ENCODE data around the gene CYTH4. TPM values are rescaled to one million over a fixed set of nuclear protein-coding genes. Genes with fewer than 3 reads are reported as not detected.

Gene CYTH4
- total RNA-seq, 4 donors from 2014 or later, result 13.5 to 75.9 (median 22.5) TPM

DNA sequence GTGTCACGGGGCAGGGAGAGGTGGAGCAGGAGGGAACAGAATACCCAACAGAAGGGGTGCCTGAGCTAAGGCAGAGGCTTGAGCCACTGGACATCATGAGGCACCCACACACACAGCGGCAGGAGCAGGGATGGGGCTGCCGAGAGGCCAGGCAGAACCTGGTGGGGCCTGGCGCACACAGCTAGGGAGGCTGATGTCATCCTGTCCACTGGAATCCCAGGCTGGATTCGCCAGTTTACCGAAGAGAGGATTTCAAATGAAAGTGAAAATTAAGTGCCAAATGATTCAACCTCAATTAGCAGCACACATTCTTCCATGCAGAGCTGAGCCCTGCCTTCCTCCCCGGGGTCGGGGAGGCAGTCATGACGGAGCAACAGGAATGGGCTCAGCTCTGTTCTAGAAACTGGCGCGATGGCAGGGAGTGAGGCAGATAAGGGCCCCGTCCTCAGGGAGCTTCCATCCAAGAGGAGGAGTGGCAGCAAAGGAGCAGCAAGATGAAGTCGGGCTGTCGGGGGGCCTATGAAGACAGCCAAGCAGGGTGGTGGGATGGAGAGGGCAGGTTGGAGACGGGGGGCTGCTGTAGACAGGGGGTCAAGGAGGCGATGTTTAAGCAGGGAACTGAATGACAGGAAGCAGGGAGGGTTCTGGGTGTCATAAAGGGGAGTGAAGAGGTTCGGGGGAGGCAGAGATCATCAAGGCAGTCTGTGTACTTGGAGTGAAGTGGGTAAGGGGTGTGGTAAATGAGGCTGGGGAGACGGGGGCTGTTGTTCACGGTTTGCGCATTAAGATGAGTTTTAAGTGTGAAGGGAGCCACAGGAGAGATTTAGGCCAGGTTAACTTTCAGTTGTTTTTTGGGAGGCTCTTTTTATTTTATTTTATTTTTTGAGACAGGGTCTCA is 44.7 kb upstream of the CYTH4 start:
- Histone ChIP-seq H3K9me3 (no peaks in the 10 kb centered on the region), H3K4me1 (peaks cover 0 to 59% (median 14%) of the 10 kb centered on the region in 4 donors), H3K27ac (peak overlapping the region in 3 of 4 donors; percentile 13 to 91 (median 62)), H3K36me3 (no peaks in the 10 kb centered on the region), H3K27me3 (no peaks in the 10 kb centered on the region), H3K4me3 (peak overlapping the region in 1 of 4 donors; percentile 19)
- TF ChIP-seq, protein P1, sequence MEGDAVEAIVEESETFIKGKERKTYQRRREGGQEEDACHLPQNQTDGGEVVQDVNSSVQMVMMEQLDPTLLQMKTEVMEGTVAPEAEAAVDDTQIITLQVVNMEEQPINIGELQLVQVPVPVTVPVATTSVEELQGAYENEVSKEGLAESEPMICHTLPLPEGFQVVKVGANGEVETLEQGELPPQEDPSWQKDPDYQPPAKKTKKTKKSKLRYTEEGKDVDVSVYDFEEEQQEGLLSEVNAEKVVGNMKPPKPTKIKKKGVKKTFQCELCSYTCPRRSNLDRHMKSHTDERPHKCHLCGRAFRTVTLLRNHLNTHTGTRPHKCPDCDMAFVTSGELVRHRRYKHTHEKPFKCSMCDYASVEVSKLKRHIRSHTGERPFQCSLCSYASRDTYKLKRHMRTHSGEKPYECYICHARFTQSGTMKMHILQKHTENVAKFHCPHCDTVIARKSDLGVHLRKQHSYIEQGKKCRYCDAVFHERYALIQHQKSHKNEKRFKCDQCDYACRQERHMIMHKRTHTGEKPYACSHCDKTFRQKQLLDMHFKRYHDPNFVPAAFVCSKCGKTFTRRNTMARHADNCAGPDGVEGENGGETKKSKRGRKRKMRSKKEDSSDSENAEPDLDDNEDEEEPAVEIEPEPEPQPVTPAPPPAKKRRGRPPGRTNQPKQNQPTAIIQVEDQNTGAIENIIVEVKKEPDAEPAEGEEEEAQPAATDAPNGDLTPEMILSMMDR (IDR thresholded peaks at IDR 0.05), result no peak
- TF ChIP-seq POLR2A (IDR thresholded peaks at IDR 0.05), result no peak
- DNase-seq, result peak in 1 of 3 donors; percentile 44

DNA sequence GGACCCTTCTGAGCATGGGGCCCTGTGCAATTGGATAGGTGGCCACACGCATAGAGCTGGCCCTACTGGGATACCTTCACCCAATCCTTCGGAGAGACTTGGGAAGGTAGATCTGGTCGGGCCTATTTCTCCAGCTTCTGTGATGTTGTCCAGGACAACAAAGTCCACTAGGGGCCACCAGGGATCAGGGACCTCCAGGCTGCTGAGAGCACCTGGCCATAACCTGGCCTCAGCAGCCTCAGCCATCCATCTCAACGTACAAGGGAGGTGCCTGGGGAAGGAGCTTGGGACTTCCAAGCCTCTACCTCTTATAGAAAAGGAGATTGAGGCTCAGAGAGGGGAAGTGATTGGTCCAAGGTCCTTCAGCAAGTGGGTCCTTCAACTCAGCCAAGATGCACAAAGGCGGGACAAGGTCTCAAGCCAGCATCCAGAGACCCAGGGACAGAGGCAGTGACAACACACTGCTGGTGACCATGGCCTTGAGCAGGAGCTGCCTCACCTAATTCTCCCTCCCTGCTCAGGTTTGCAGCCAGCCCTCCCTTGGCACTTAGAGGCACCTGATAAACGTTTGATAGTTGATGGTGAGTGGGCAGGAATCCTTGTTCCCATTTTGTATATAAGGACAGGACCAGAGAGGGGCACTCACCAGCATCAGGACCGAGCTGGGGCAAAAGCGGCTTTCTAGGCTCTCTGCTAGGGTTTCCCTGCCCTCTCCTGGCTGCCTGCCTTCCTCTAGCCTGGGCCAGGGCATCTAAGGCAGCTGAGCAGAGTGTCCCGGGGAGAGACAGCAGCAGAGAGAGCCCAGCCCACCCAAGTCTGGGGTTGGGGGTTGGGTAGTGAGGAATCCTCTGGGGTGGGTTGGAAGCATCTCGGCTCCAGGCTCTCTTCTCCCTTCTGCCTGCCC is 42.7 kb upstream of the CYTH4 start:
- Histone ChIP-seq H3K27me3 (peaks cover 0 to 5% of the 10 kb centered on the region in 2 donors), H3K4me1 (peaks cover 0 to 59% (median 21%) of the 10 kb centered on the region in 4 donors), H3K27ac (peak overlapping the region in 1 of 4 donors; percentile 91), H3K4me3 (no peak overlapping the region), H3K36me3 (no peaks in the 10 kb centered on the region), H3K9me3 (no peaks in the 10 kb centered on the region)
- no peak for TF ChIP-seq POLR2A (IDR thresholded peaks at IDR 0.05)
- TF ChIP-seq, protein P1 (IDR thresholded peaks at IDR 0.05), result no peak
- DNase-seq, result peak in 1 of 3 donors; percentile 38

- TF ChIP-seq, protein P1 (IDR thresholded peaks at IDR 0.05), result no peak
- TF ChIP-seq POLR2A (IDR thresholded peaks at IDR 0.05), result no peak
- peak overlapping the region in 3 of 4 donors; percentile 73 to 91 (median 74) for H3K27ac ChIP-seq
- DNase-seq, result peak in 1 of 3 donors; percentile 46
- no peak overlapping the region for H3K4me3 ChIP-seq
- peaks cover 0 to 63% (median 25%) of the 10 kb centered on the region in 4 donors for H3K4me1 ChIP-seq
- H3K27me3 ChIP-seq, result peaks cover 0 to 5% of the 10 kb centered on the region in 2 donors
- H3K36me3 ChIP-seq, result no peaks in the 10 kb centered on the region
- no peaks in the 10 kb centered on the region for H3K9me3 ChIP-seq
Measured at GRCh38 chr22:37240240-37240940, 41.9 kb upstream of the CYTH4 start.

- H3K27me3 ChIP-seq, result peaks cover 0 to 5% of the 10 kb centered on the region in 2 donors
- no peaks in the 10 kb centered on the region for H3K36me3 ChIP-seq
- H3K4me1 ChIP-seq, result peaks cover 0 to 57% (median 23%) of the 10 kb centered on the region in 4 donors
- peak overlapping the region; percentile 63 to 91 (median 74) for H3K27ac ChIP-seq
- DNase-seq, result peak in 1 of 3 donors; percentile 47
- H3K4me3 ChIP-seq, result peak overlapping the region in 2 of 4 donors; percentile 24 to 70
- no peaks in the 10 kb centered on the region for H3K9me3 ChIP-seq
- TF ChIP-seq, protein P1 (IDR thresholded peaks at IDR 0.05), result no peak
- no peak for TF ChIP-seq POLR2A (IDR thresholded peaks at IDR 0.05)
Measured at GRCh38 chr22:37240941-37241320, 41.4 kb upstream of the CYTH4 start.

Data from Peyer's patch (tissue), 4 donors.